PC-3 (cell line): ENCODE measurements around the gene SLC45A3. TPM values are rescaled to one million over a fixed set of nuclear protein-coding genes. Genes with fewer than 3 reads are reported as not detected.

Source experiments
- ATAC-seq: fragments of 200-7000 bp; cut with Tn5 transposase; 2 replicates; pipeline ENCODE4 v1.9.1; 2020; ENCODE audit warnings: mild to moderate bottlenecking, moderate library complexity
- BruUV-seq: library from RNA; stranded (reverse); fragments of 400-500 nt; replicated peaks from 2 replicates; lab custom pipeline; 2021; lab: Mats Ljungman, UMichigan
- CTCF ChIA-PET: fragments of 300-600 bp; sonication (Branson Sonifier 250); formaldehyde crosslinking; loops from one replicate; lab custom pipeline; 2022; ENCODE audit warnings: antibody characterized with exemption; lab: Charles Lee
- POLR2A ChIA-PET: fragments of 300-600 bp; sonication (Branson Sonifier 250); formaldehyde crosslinking; loops from one replicate; lab custom pipeline; 2022; ENCODE audit warnings: antibody characterized with exemption; ENCODE audit not compliant: unreplicated experiment; lab: Charles Lee
- DNase-seq: peaks from one replicate; pipeline ENCODE4 v3.0.0-alpha.2; 2015
- H2AFZ ChIP-seq: fragments of 300-600 bp; sonication (generic); 2 replicates; pipeline ENCODE4 v1.6.0; 2016; ENCODE audit warnings: antibody characterized with exemption, low read length
- H3F3A ChIP-seq: fragments of 300-600 bp; sonication (generic); one replicate; pipeline ENCODE4 v1.6.0; 2017; ENCODE audit warnings: antibody characterized with exemption, low read length, control low read depth, mild to moderate bottlenecking; ENCODE audit not compliant: unreplicated experiment
- H3K27ac ChIP-seq: fragments of 300-600 bp; sonication (generic); 2 replicates; pipeline ENCODE4 v1.5.1; 2016; ENCODE audit warnings: mild to moderate bottlenecking, low read length
- H3K27me3 ChIP-seq: fragments of 300-600 bp; sonication (generic); 2 replicates; pipeline ENCODE4 v1.6.1; 2016; ENCODE audit warnings: low read length, mixed read lengths
- H3K36me3 ChIP-seq: fragments of 300-600 bp; sonication (generic); 2 replicates; pipeline ENCODE4 v1.6.1; 2016; ENCODE audit warnings: low read depth, mixed run types, low read length, mixed read lengths
- H3K4me1 ChIP-seq: fragments of 300-600 bp; sonication (generic); 2 replicates; pipeline ENCODE4 v1.5.1; 2016; ENCODE audit warnings: low read length; ENCODE audit not compliant: insufficient read depth
- H3K4me2 ChIP-seq: fragments of 300-600 bp; sonication (generic); 2 replicates; pipeline ENCODE4 v1.6.0; 2016; ENCODE audit warnings: low read length
- H3K4me3 ChIP-seq: fragments of 300-600 bp; sonication (generic); 2 replicates; pipeline ENCODE4 v1.5.1; 2016; ENCODE audit warnings: mild to moderate bottlenecking, low read length, mixed read lengths
- H3K79me2 ChIP-seq: fragments of 300-600 bp; sonication (generic); 2 replicates; pipeline ENCODE4 v1.6.1; 2017; ENCODE audit warnings: low read length, mixed read lengths
- H3K9ac ChIP-seq: fragments of 300-600 bp; sonication (generic); 2 replicates; pipeline ENCODE4 v1.6.0; 2016; ENCODE audit warnings: mild to moderate bottlenecking, low read length
- H3K9me2 ChIP-seq: fragments of 300-600 bp; sonication (generic); replicated peaks from 2 replicates; pipeline ENCODE4 v1.6.1; 2016; ENCODE audit warnings: mixed run types, low read length, mixed read lengths
- H3K9me3 ChIP-seq: fragments of 300-600 bp; sonication (generic); 2 replicates; pipeline ENCODE4 v1.6.1; 2016; ENCODE audit warnings: low read length, mixed read lengths
- H4K20me1 ChIP-seq: fragments of 300-600 bp; sonication (generic); 2 replicates; pipeline ENCODE4 v1.6.1; 2016; ENCODE audit warnings: low read length, mixed read lengths
- CTCF ChIP-seq: fragments of 300-600 bp; sonication (generic); conservative IDR thresholded peaks from 2 replicates; pipeline ENCODE4 v1.5.1; 2017; ENCODE audit warnings: antibody characterized with exemption, low read depth, mild to moderate bottlenecking, low read length
- EZH2 ChIP-seq: fragments of 300-600 bp; sonication (generic); IDR thresholded peaks from one replicate; pipeline ENCODE4 v1.6.1; 2017; ENCODE audit warnings: antibody characterized with exemption, mild to moderate bottlenecking, low read length; ENCODE audit not compliant: unreplicated experiment
- EZH2phosphoT487 ChIP-seq: fragments of 300-600 bp; sonication (generic); IDR thresholded peaks from 2 replicates; pipeline ENCODE4 v1.6.1; 2018; ENCODE audit warnings: mild to moderate bottlenecking, antibody characterized with exemption, low read length, borderline replicate concordance
- intact Hi-C: fragments of 100-400 bp; cut with micrococcal nuclease; formaldehyde crosslinking; loops from 2 replicates; pipeline ENCODE4 v1.9.0; 2023
- total RNA-seq: library from RNA; depleted of rRNA; stranded (reverse); fragments of >200 nt; gene quantifications from 2 replicates; pipeline ENCODE4 v1.2.3, GENCODE V29; 2014

SLC45A3 gene
- total RNA-seq, 1 experiment from 2014 or later: 33.2 TPM

DNA sequence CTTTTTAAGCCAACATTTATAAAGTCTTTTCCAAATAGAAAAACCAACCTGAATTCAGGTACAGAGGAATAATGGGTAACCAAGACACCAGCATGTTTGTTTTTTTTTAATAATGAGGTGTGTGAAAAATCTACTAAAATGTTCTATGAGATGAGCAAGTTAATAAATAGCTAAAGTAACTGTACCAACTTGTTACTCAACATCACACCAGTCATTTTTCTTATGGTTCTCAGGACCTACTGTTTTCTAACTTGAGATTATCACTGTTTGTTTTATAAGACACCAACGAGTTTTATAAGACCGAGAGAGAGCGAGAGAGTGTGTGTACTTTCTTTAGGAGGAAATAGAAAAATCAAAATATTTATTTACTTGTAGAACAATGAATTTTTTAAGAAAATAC is 60.9 kb downstream of the SLC45A3 start:
- H3K9ac ChIP-seq: no peak overlapping the region
- no TSS peak for BruUV-seq
- H3K36me3 ChIP-seq: peaks cover 54% of the 10 kb centered on the region
- TF ChIP-seq CTCF: no peak
- no peak for TF ChIP-seq EZH2phosphoT487
- TF ChIP-seq EZH2: no peak
- H3K79me2 ChIP-seq: peaks cover 16% of the 10 kb centered on the region
- H3K4me2 ChIP-seq: no peak overlapping the region
- no peaks in the 10 kb centered on the region for H3F3A ChIP-seq
- no peaks in the 10 kb centered on the region for H3K4me1 ChIP-seq
- H2AFZ ChIP-seq: no peak overlapping the region
- H3K27ac ChIP-seq: no peak overlapping the region
- ChIA-PET CTCF (no interaction called here), POLR2A (no interaction called here)
- no peaks in the 10 kb centered on the region for H3K27me3 ChIP-seq
- no peak for ATAC-seq
- no peak overlapping the region for H3K4me3 ChIP-seq
- DNase-seq: no peak
- intact Hi-C loops: no loop called here
- no peaks in the 10 kb centered on the region for H3K9me2 ChIP-seq
- H3K9me3 ChIP-seq: no peaks in the 10 kb centered on the region
- no peaks in the 10 kb centered on the region for H4K20me1 ChIP-seq

DNA sequence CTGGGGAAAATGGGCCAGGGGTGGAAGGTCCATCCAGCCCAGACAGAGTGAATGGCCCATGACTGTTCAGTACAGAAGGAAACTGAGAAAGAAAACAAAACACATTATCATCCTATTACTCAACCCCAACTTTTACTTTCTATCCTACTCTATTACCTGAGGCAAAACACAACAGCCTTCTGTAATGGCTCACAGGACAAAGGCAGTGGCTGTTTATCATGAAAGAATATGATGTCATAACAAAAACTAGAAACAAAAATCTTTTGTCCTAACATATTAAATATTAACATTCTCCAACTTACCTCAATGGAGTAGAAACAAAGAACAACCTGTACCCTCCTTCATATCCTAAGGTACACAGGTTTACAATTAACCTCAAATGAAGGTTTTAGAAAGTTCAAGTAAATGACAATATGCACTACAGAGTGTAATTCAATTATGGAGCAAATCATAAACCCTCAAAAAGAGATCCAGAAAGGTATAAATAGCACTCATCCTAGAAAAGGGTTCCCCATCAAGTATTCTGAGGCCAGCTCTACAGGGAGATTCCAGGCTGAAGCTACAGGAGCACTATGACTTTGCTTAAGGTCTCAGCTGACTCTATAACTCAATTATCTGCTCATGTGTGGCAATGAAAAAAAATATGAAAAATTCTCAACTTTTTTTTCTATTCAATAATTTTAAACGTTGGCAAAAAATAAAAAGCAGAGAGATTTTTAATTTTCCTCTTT is 63.6 kb downstream of the SLC45A3 start:
- Histone ChIP-seq H3K4me3 (no peak overlapping the region), H3K4me1 (no peaks in the 10 kb centered on the region), H3K9me3 (no peaks in the 10 kb centered on the region), H2AFZ (no peak overlapping the region), H3K9me2 (no peaks in the 10 kb centered on the region), H3F3A (no peaks in the 10 kb centered on the region), H3K9ac (no peak overlapping the region), H3K27me3 (no peaks in the 10 kb centered on the region), H3K36me3 (peaks cover 56% of the 10 kb centered on the region), H3K79me2 (peaks cover 6% of the 10 kb centered on the region; the same call in 1 of the 2 replicates), H4K20me1 (no peaks in the 10 kb centered on the region), H3K4me2 (no peak overlapping the region), H3K27ac (no peak overlapping the region)
- CTCF ChIA-PET: interaction anchor here (0.6 kb wide), 1 partner anchor 13 kb away, joined by 4 read pairs; no protein-coding TSS in a partner anchor
- no TSS peak for BruUV-seq
- DNase-seq: no peak
- POLR2A ChIA-PET: no interaction called here
- no peak for ATAC-seq
- intact Hi-C loops: no loop called here
- TF ChIP-seq CTCF (no peak), EZH2phosphoT487 (no peak)

- intact Hi-C loops: no loop called here
Observed at GRCh38 chr1:205615789-205616188, 64.5 kb downstream of the SLC45A3 start.

More at GRCh38 chr1:205615789-205616188, 64.5 kb downstream of the SLC45A3 start:
- H4K20me1 ChIP-seq: no peaks in the 10 kb centered on the region
- no peaks in the 10 kb centered on the region for H3K9me3 ChIP-seq
- BruUV-seq: TSS peak; percentile 10
- ChIA-PET POLR2A (interaction anchor here (0.6 kb wide), 1 partner anchor 256 kb away, joined by 4 read pairs; no protein-coding TSS in a partner anchor), CTCF (interaction anchor here (0.6 to 1.0 kb wide), 2 partner anchors 16 to 128 kb away, joined by 3 to 4 read pairs; no protein-coding TSS in a partner anchor)
- no peaks in the 10 kb centered on the region for H3K9me2 ChIP-seq
- H3F3A ChIP-seq: no peaks in the 10 kb centered on the region
- H3K27ac ChIP-seq: no peak overlapping the region
- DNase-seq (no peak), ATAC-seq (no peak)
- TF ChIP-seq EZH2: no peak
- TF ChIP-seq EZH2phosphoT487: no peak
- no peak for TF ChIP-seq CTCF
- no peak overlapping the region for H3K4me3 ChIP-seq
- H3K79me2 ChIP-seq: peaks cover 6% of the 10 kb centered on the region; the same call in 1 of the 2 replicates
- no peak overlapping the region for H3K4me2 ChIP-seq
- H3K27me3 ChIP-seq: no peaks in the 10 kb centered on the region
- H3K4me1 ChIP-seq: peaks cover 8% of the 10 kb centered on the region
- peaks cover 63% of the 10 kb centered on the region for H3K36me3 ChIP-seq
- H3K9ac ChIP-seq: no peak overlapping the region
- no peak overlapping the region for H2AFZ ChIP-seq
